ENCODE results near the gene NFILZ.

GRCh38 chr19:8639821-8640401 lies 9.5 kb downstream of the NFILZ start:
- TF ChIP-seq CTCF (optimal IDR thresholded peaks at IDR 0.05 in 1 of 3, IDR thresholded peaks at IDR 0.05 in 1 of 3, conservative IDR thresholded peaks at IDR 0.05 in 1 of 3; ENCODE audit: extremely low read depth in 1 of 3, insufficient read depth in 2 of 3, low read length in 3 of 3) (no peak), EZH2 (IDR thresholded peaks at IDR 0.05; ENCODE audit: low read length) (no peak)
